ENCODE measurements around the gene ANK3.

DNA sequence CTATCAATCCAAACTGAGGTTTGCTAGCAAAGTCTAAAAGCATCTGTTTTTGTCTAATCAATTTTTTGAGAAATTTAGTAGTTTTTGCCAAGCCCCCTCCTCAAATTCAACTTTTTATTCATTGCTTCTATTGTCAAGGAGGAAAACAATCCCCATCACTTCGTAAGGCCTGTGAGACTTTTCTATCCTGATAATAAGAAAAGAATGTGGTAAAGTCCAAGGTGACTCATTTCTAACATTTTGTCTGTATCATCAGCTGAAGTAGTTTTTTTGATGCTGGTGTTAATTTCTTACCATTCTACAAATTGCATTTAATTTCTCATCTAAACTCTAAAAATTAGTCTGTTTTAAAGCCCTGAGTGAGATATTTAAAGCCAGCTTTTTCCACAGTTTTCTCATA lies 11.7 kb downstream of the ANK3 start:
- TF ChIP-seq CTCF (IDR thresholded peaks at IDR 0.05): no peak
- TF ChIP-seq POLR2A (IDR thresholded peaks at IDR 0.05): no peak
- TF ChIP-seq POLR2AphosphoS5 (IDR thresholded peaks at IDR 0.05): no peak

Measured in breast epithelium (tissue), 3 donors.